ENCODE results near the gene CALCB.

DNA sequence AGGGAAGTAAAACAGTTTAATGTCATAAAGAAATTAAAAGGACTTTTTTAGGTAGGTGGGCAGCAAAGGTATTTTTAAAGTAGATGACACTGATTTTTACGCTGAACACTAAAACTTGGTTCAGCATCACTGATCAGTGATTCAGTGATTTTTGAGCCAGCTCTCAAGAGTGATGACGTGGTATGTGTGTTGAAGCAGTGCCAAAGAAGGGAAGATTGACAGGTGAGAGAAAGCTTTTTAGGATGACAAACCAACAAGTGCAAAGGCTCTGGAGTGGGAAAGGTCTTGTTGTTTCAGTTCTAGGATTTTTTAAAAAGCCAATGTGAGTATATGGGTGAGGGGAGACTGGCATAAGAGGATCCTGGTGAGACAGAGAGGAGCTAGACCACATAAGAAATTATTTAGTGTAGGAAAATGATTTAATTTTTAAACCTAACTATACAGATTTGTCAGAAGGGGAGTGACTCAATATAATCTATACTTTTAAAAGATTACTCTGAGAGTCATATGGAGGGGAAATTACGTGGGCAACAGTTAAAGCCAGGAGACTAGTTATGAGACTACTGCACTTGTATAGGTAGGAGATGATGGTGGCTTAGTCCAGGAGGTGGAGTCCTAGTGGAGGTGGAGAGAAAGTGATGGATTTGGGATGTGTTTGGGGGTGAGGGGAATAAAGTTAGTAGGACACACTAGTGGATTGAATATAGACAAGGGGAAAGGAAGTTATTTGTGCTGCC, 17.6 kb upstream of the CALCB start:
- TF ChIP-seq, protein P1, sequence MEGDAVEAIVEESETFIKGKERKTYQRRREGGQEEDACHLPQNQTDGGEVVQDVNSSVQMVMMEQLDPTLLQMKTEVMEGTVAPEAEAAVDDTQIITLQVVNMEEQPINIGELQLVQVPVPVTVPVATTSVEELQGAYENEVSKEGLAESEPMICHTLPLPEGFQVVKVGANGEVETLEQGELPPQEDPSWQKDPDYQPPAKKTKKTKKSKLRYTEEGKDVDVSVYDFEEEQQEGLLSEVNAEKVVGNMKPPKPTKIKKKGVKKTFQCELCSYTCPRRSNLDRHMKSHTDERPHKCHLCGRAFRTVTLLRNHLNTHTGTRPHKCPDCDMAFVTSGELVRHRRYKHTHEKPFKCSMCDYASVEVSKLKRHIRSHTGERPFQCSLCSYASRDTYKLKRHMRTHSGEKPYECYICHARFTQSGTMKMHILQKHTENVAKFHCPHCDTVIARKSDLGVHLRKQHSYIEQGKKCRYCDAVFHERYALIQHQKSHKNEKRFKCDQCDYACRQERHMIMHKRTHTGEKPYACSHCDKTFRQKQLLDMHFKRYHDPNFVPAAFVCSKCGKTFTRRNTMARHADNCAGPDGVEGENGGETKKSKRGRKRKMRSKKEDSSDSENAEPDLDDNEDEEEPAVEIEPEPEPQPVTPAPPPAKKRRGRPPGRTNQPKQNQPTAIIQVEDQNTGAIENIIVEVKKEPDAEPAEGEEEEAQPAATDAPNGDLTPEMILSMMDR (IDR thresholded peaks at IDR 0.05; ENCODE audit: low read depth, low read length, poor library complexity, severe bottlenecking): no peak
- no peak for TF ChIP-seq EZH2phosphoT487 (IDR thresholded peaks at IDR 0.05; ENCODE audit: borderline replicate concordance, low read length)

Data from DOHH2 (cell line).